ENCODE measurements around the gene HOXA9.

- TF ChIP-seq POLR2A (IDR thresholded peaks at IDR 0.05) (no peak), CTCF (IDR thresholded peaks at IDR 0.05) (no peak), POLR2AphosphoS5 (IDR thresholded peaks at IDR 0.05) (peak; percentile 20), EP300 (IDR thresholded peaks at IDR 0.05) (no peak)
Observed at GRCh38 chr7:27128776-27129728, 36.3 kb downstream of the HOXA9 start.
